Mucosa of gallbladder (tissue), 1 donor: Measurements from ENCODE around the gene MRPL48. TPM values are rescaled to one million over a fixed set of nuclear protein-coding genes. Genes with fewer than 3 reads are reported as not detected.
A peak's percentile ranks its signal among the peaks of the same experiment; 100 is the strongest.
"Not testable (repeated sequence)": the region's sequence is repeated elsewhere in the genome, so short reads cannot be mapped to it uniquely, and the experiment has no call there.

ENCODE experiments used
- DNase-seq: peaks from one replicate; pipeline ENCODE4 v3.0.0-alpha.2; 2020; ENCODE audit warnings: low spot score
- total RNA-seq: library from RNA; stranded (reverse); gene quantifications from one replicate; pipeline ENCODE4 v1.2.1, GENCODE V29; 2021
- donor health status: DM: no; HTN: no; CAD: no.

The MRPL48 gene
- total RNA-seq: 28.1 TPM

- peak; percentile 89 for DNase-seq
These were observed at the start of gene MRPL48 for GRCh38 chr11:73787643-73788558. TSS of gene MRPL48 (plus strand) at chr11:73787874. CDS start at chr11:73787972, 98 bp downstream.

- no peak for DNase-seq
These were observed 44.6 kb upstream of the MRPL48 start for GRCh38 chr11:73743045-73743444.

- DNase-seq: no peak
These were observed 41.0 kb upstream of the MRPL48 start for GRCh38 chr11:73746701-73747100.

GRCh38 chr11:73747762-73748161 is 39.9 kb upstream of the MRPL48 start:
- DNase-seq: no peak

- no peak for DNase-seq
These were observed 39.4 kb upstream of the MRPL48 start for GRCh38 chr11:73748300-73748699.

- DNase-seq: no peak
These were observed 38.6 kb upstream of the MRPL48 start for GRCh38 chr11:73749118-73749517.

- DNase-seq: no peak
These were observed 37.4 kb upstream of the MRPL48 start for GRCh38 chr11:73750228-73750627.

- DNase-seq: not testable (repeated sequence)
These were observed 36.8 kb upstream of the MRPL48 start for GRCh38 chr11:73750862-73751261.

GRCh38 chr11:73752216-73752867 is 35.3 kb upstream of the MRPL48 start:
- DNase-seq: no peak

- DNase-seq: no peak
These were observed 34.8 kb upstream of the MRPL48 start for GRCh38 chr11:73752903-73753302.

- no peak for DNase-seq
These were observed 33.7 kb upstream of the MRPL48 start for GRCh38 chr11:73753938-73754337.

- DNase-seq: no peak
These were observed 32.0 kb upstream of the MRPL48 start for GRCh38 chr11:73755670-73756069.

GRCh38 chr11:73757598-73757997 is 30.1 kb upstream of the MRPL48 start:
- DNase-seq: no peak

GRCh38 chr11:73758451-73758850 is 29.2 kb upstream of the MRPL48 start:
- no peak for DNase-seq

- DNase-seq: no peak
These were observed 28.0 kb upstream of the MRPL48 start for GRCh38 chr11:73759610-73760134.

GRCh38 chr11:73760135-73760678 is 27.5 kb upstream of the MRPL48 start:
- peak; percentile 36 for DNase-seq

GRCh38 chr11:73760679-73761402 is 26.8 kb upstream of the MRPL48 start, which contains the start of gene RAB6A:
TSS of gene RAB6A (minus strand) at chr11:73761074. CDS start at chr11:73760635, 439 bp downstream.
- peak; percentile 100 for DNase-seq

- no peak for DNase-seq
These were observed 26.2 kb upstream of the MRPL48 start for GRCh38 chr11:73761403-73761945.

- no peak for DNase-seq
These were observed 24.9 kb upstream of the MRPL48 start for GRCh38 chr11:73762732-73763131.

- no peak for DNase-seq
These were observed 20.9 kb upstream of the MRPL48 start for GRCh38 chr11:73766763-73767162.

GRCh38 chr11:73770811-73771210 is 16.9 kb upstream of the MRPL48 start:
- DNase-seq: not testable (repeated sequence)
